ENCODE data around the gene NUP58. TPM values are rescaled to one million over a fixed set of nuclear protein-coding genes. Genes with fewer than 3 reads are reported as not detected.

NUP58 gene
- total and polyA plus RNA-seq, 9 of the 15 experiments (the other 6 are each of a cell fraction or from before 2014, with no cell fraction given), result 12.5 to 98.0 (median 42.6) TPM

GRCh38 chr13:25319771-25320170 lies 18.3 kb downstream of the NUP58 start:
- Histone ChIP-seq H3K9me1 (ENCODE audit: control insufficient read depth, insufficient read depth, low read length) (no peaks in the 10 kb centered on the region), H2AFZ (ENCODE audit: low read depth, low read length) (no peak overlapping the region), H3K4me3 (no peak overlapping the region), H3K36me3 (ENCODE audit: control insufficient read depth, insufficient read depth, low read length) (peaks cover 94% of the 10 kb centered on the region), H4K20me1 (replicated peaks; ENCODE audit: control insufficient read depth, insufficient read depth, low read length) (no peaks in the 10 kb centered on the region), H3K9me3 (replicated peaks; ENCODE audit: control insufficient read depth, insufficient read depth, low read depth, low read length) (no peaks in the 10 kb centered on the region), H3K27ac (ENCODE audit: extremely low read depth, low read depth, low read length) (no peak overlapping the region), H3K27me3 (ENCODE audit: control insufficient read depth in 2 of 2, insufficient read depth in 2 of 2, low read length in 2 of 2) (no peaks in the 10 kb centered on the region), H3K9ac (ENCODE audit: insufficient read depth in 1 of 2, low read depth in 2 of 2, low read length in 2 of 2) (no peak overlapping the region), H3K79me2 (ENCODE audit: control insufficient read depth, insufficient read depth, low read length) (peaks cover 8% of the 10 kb centered on the region; the same call in 2 of the 3 replicates), H3K4me2 (ENCODE audit: insufficient read depth, low read length) (no peak overlapping the region), H3K4me1 (replicated peaks in 1 of 2; ENCODE audit: control insufficient read depth in 2 of 2, insufficient read depth in 2 of 2, low read length in 2 of 2) (no peaks in the 10 kb centered on the region)
- in situ Hi-C loops (cut with MboI) (no loop called here), intact Hi-C loops (cut with micrococcal nuclease) (no loop called here)
- no peak for FAIRE-seq
- 100% methylated on average over 1 of the region's 1 CpG for WGBS (ENCODE audit: insufficient coverage, low coverage, missing lambda C conversion rate)
- TF ChIP-seq TCF15 (CRISPR knock-in tag; IDR thresholded peaks at IDR 0.05) (no peak), EGR1 (conservative IDR thresholded peaks at IDR 0.05) (no peak), ZNF408 (CRISPR knock-in tag; IDR thresholded peaks at IDR 0.05; ENCODE audit: low read depth) (no peak), CEBPZ (IDR thresholded peaks at IDR 0.05; ENCODE audit: borderline replicate concordance, low read depth, low read length) (no peak), MBD1 (CRISPR knock-in tag; IDR thresholded peaks at IDR 0.05) (no peak), FOXO4 (CRISPR knock-in tag; IDR thresholded peaks at IDR 0.05) (no peak)
- CTCF ChIA-PET (ENCODE audit: low intra/inter-chr PET ratio), result no interaction called here
- ATAC-seq, result no peak
- no TSS peak for BruUV-seq (replicated peaks)
- DNase-seq (ENCODE audit: extremely low read depth in 1 of 4, low spot score in 3 of 4), result no peak
- POLR2A ChIA-PET, result no interaction called here
